Activated CD8-positive, alpha-beta T cell treated with anti-CD3 and anti-CD28 coated beads, Interleukin-2, amount 10 ng/mL, durations not matched to agents 7 days and 5 days (primary cell): ENCODE measurements around the gene CFAP52. TPM values are rescaled to one million over a fixed set of nuclear protein-coding genes. Genes with fewer than 3 reads are reported as not detected.

Experiments
- ATAC-seq: fragments of 150-1000 bp; cut with Tn5 transposase; one replicate; pipeline ENCODE4 v1.10.0; 2021; ENCODE audit warnings: moderate library complexity
- CTCF ChIA-PET: fragments of 350-600 bp; sonication (Branson Sonifier 250); formaldehyde crosslinking; loops from one replicate; lab custom pipeline; 2021; ENCODE audit warnings: antibody characterized with exemption; lab: Charles Lee
- POLR2A ChIA-PET: fragments of 350-600 bp; sonication (Branson Sonifier 250); formaldehyde crosslinking; loops from one replicate; lab custom pipeline; 2021; ENCODE audit warnings: antibody characterized with exemption; lab: Charles Lee
- DNase-seq: peaks from one replicate; pipeline ENCODE4 v3.0.0-alpha.2; 2020
- H3K27ac Mint-ChIP-seq: one replicate; pipeline ENCODE4 v1.8.0; 2021; ENCODE audit warnings: mild to moderate bottlenecking, mixed read lengths
- H3K27me3 Mint-ChIP-seq: one replicate; pipeline ENCODE4 v1.8.0; 2021; ENCODE audit warnings: low read depth, mixed read lengths
- H3K36me3 Mint-ChIP-seq: one replicate; pipeline ENCODE4 v1.8.0; 2021; ENCODE audit warnings: low read depth, mixed read lengths
- H3K4me1 Mint-ChIP-seq: one replicate; pipeline ENCODE4 v1.8.0; 2021; ENCODE audit warnings: low read depth, mixed read lengths
- H3K4me3 Mint-ChIP-seq: one replicate; pipeline ENCODE4 v1.8.0; 2021; ENCODE audit warnings: mild to moderate bottlenecking, mixed read lengths
- H3K9me3 Mint-ChIP-seq: one replicate; pipeline ENCODE4 v1.8.0; 2022; ENCODE audit warnings: mixed read lengths; ENCODE audit not compliant: insufficient read depth
- total RNA-seq, 2 experiments: library from RNA; stranded (reverse); gene quantifications; one replicate each; pipeline ENCODE4 v1.2.3, GENCODE V29; 2021

CFAP52 gene, protein sequence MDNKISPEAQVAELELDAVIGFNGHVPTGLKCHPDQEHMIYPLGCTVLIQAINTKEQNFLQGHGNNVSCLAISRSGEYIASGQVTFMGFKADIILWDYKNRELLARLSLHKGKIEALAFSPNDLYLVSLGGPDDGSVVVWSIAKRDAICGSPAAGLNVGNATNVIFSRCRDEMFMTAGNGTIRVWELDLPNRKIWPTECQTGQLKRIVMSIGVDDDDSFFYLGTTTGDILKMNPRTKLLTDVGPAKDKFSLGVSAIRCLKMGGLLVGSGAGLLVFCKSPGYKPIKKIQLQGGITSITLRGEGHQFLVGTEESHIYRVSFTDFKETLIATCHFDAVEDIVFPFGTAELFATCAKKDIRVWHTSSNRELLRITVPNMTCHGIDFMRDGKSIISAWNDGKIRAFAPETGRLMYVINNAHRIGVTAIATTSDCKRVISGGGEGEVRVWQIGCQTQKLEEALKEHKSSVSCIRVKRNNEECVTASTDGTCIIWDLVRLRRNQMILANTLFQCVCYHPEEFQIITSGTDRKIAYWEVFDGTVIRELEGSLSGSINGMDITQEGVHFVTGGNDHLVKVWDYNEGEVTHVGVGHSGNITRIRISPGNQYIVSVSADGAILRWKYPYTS
- total RNA-seq = not detected

DNA sequence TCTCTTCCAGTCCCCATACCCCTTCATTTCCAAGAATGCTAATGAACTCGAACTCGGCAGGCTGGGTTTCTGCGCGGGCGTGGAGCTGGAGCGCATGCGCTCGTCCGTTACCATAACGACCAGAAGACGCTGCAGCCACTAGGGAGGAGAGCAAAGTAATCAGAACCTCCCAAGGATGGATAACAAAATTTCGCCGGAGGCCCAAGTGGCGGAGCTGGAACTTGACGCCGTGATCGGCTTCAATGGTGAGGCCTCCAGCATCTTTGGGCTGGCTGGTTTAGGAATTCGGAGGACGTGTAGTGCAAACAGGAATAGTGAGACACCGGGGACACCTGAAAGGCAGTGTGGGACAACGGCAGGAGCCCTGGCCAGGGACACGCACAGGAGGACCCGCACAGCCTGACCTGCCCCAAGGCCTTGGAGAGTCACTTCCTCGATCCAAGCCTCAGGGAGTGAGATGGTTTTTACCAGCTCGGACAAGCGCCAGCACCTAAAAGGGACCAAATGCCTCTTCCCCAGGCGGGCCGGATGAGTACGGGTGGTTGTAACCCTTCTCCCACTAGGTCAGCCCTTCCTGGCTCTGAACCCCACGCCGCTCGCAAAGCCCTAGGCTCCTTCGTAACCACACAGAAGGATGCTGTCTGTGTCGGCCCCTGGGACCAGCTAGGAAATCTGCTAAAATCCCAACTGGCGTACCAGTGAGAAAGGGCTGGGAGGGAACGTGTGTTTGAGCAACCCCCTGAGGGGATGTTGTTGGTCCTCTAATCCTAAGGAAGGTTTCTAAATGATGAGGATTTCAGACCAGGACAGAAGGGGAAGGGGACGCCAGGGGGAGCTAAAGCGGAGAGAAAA, at the start of gene CFAP52:
TSS of gene CFAP52 (plus strand) at position 122 of the 852 bp plus-strand sequence. CDS start at position 176, 54 bp downstream.
- no peaks in the 10 kb centered on the region for H3K9me3 Mint-ChIP-seq
- H3K36me3 Mint-ChIP-seq = no peaks in the 10 kb centered on the region
- CTCF ChIA-PET = interaction anchor here (0.7 to 4.3 kb wide), 18 partner anchors 11 to 192 kb away, joined by 3 to 25 read pairs (median 5); no protein-coding TSS in a partner anchor
- H3K4me3 Mint-ChIP-seq = peak within 1 kb of the TSS; percentile 96
- H3K4me1 Mint-ChIP-seq = peaks cover 25% of the 10 kb centered on the region
- peak; percentile 79 for DNase-seq
- POLR2A ChIA-PET = interaction anchor here (0.5 kb wide), 1 partner anchor 14 kb away, joined by 3 read pairs; no protein-coding TSS in a partner anchor
- H3K27me3 Mint-ChIP-seq = no peaks in the 10 kb centered on the region
- H3K27ac Mint-ChIP-seq = peak within 1 kb of the TSS; percentile 89
- peak; percentile 67 for ATAC-seq

DNA sequence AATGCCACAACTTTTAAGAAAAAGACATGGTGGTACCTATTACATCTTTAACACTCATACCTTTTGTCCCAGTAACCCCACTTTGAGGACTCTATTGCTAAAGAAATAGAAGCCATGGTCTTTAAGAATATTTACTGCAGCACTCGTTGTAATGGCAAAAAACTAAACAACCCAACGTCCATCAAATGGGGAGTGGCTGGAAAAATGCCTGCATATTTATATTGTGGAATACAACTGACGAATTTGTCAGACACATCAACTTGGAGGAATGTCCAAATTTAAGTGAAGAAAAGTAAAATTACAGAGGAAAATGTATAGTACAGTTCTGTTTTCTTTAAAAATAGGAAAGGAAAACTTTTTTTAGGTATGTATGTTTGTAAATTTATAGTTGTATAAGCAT, 48.7 kb upstream of the CFAP52 start:
- H3K27me3 Mint-ChIP-seq = no peaks in the 10 kb centered on the region
- no peaks in the 10 kb centered on the region for H3K9me3 Mint-ChIP-seq
- DNase-seq (no peak), ATAC-seq (no peak)
- peaks cover 6% of the 10 kb centered on the region for H3K4me1 Mint-ChIP-seq
- ChIA-PET CTCF (interaction anchor here (1.0 kb wide), 1 partner anchor 7 kb away, joined by 3 read pairs; no protein-coding TSS in a partner anchor), POLR2A (no interaction called here)
- H3K36me3 Mint-ChIP-seq = no peaks in the 10 kb centered on the region
- H3K4me3 Mint-ChIP-seq = no peak overlapping the region
- H3K27ac Mint-ChIP-seq = no peak overlapping the region

DNA sequence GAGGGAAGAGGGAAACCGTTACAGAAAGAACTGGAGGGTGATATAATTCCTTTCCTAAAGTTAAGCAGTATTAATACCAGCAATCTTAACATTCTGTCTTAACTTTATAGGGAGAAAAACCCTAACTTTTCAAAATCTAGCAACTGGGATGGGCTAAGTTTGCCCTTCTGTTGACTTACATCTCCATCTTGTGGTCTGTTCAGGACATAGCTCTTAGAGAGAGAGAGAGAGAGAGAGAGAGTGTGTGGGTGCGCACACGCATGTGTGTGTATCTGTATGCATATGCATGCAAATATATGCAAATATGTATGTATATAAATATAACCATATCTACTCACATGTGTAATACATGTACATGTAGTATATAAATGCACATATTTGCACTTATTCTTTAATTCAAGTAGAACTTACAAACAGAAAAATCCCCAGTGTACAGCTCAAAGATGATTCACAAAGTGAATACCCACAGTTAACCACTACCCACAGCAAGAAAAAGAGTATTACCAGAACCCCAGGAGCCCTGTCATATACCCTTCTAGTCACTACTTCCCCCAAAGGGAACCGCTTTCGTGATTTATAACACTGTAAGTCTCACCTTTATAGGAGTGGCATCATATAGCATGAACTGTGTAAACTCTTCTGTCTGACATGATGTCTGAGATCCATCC, 47.3 kb upstream of the CFAP52 start:
- H3K27ac Mint-ChIP-seq = no peak overlapping the region
- ATAC-seq (no peak), DNase-seq (no peak)
- CTCF ChIA-PET = interaction anchor here (0.8 to 1.0 kb wide), 2 partner anchors 15 to 127 kb away, joined by 3 read pairs; no protein-coding TSS in a partner anchor
- no peak overlapping the region for H3K4me3 Mint-ChIP-seq
- H3K4me1 Mint-ChIP-seq = peaks cover 6% of the 10 kb centered on the region
- H3K9me3 Mint-ChIP-seq = no peaks in the 10 kb centered on the region
- no peaks in the 10 kb centered on the region for H3K36me3 Mint-ChIP-seq
- POLR2A ChIA-PET = no interaction called here
- H3K27me3 Mint-ChIP-seq = no peaks in the 10 kb centered on the region

DNA sequence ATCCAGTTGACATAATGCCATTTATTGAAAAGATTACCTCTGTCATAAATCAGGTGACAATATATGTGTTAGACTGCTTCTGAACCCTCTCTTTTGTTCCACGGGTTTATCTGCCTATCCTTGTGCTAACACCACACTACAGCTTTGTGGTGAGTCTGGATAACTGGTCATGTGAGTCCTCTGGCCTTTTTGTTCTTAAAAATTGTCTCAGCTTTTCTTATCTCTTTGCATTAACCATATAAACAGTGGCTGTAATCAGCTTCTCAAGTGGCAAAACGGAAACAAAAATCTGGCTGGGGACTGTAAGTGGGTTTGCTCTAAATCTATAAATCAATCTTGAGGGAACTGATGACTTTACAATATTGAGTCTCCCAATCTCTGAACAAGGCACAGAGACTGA, 45.4 kb upstream of the CFAP52 start:
- Mint-ChIP-seq H3K4me3 (no peak overlapping the region), H3K27ac (no peak overlapping the region), H3K36me3 (no peaks in the 10 kb centered on the region), H3K4me1 (peaks cover 6% of the 10 kb centered on the region), H3K27me3 (no peaks in the 10 kb centered on the region), H3K9me3 (no peaks in the 10 kb centered on the region)
- ChIA-PET CTCF (interaction anchor here (1.2 to 2.1 kb wide), 2 partner anchors 9 to 533 kb away, joined by 3 to 5 read pairs; no protein-coding TSS in a partner anchor), POLR2A (no interaction called here)
- DNase-seq (no peak), ATAC-seq (no peak)

DNA sequence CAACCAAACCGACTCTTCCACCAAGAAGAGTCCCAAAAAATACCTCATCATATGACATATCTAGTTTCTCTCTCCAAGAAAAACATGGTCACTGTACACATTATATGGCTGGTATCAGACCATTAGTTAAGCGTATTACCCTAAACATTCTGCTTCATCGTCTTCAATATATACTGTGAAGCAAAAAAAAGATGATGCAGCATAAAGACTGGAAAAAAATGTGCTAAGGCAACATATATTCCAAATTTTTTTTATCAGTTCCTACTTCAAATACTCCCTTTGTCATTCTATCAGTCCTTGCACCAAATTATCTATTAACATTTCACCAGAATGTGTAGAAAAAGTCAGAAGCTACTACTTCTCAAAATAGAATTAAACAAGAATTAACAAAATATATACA, 43.7 kb upstream of the CFAP52 start:
- POLR2A ChIA-PET = no interaction called here
- Mint-ChIP-seq H3K4me3 (no peak overlapping the region), H3K4me1 (peaks cover 6% of the 10 kb centered on the region), H3K27ac (no peak overlapping the region), H3K36me3 (no peaks in the 10 kb centered on the region), H3K27me3 (no peaks in the 10 kb centered on the region), H3K9me3 (no peaks in the 10 kb centered on the region)
- no peak for ATAC-seq
- CTCF ChIA-PET = no interaction called here
- DNase-seq = no peak

DNA sequence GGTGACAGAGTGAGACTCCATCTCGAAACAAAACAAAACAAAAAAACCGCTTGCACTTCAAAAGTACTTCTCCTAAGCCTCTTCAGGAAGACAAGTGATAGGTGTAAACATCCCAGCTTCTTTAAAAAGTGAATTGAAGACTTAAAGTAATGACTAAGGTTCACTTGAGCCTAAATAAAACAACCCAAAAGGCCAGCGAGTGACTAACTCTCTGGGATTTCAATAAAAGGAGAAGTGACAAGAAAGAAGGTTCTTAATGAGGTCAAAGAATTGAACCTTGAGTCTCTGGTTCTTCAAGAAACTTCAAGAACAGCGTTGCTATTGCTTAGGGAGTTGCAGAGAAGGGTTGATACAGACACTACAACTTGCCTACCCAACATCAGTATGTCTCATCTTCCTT, 43.0 kb upstream of the CFAP52 start:
- H3K27me3 Mint-ChIP-seq = no peaks in the 10 kb centered on the region
- no peak for DNase-seq
- POLR2A ChIA-PET = no interaction called here
- H3K9me3 Mint-ChIP-seq = no peaks in the 10 kb centered on the region
- no peak overlapping the region for H3K27ac Mint-ChIP-seq
- H3K36me3 Mint-ChIP-seq = no peaks in the 10 kb centered on the region
- CTCF ChIA-PET = no interaction called here
- no peak overlapping the region for H3K4me3 Mint-ChIP-seq
- peaks cover 6% of the 10 kb centered on the region for H3K4me1 Mint-ChIP-seq
- no peak for ATAC-seq

DNA sequence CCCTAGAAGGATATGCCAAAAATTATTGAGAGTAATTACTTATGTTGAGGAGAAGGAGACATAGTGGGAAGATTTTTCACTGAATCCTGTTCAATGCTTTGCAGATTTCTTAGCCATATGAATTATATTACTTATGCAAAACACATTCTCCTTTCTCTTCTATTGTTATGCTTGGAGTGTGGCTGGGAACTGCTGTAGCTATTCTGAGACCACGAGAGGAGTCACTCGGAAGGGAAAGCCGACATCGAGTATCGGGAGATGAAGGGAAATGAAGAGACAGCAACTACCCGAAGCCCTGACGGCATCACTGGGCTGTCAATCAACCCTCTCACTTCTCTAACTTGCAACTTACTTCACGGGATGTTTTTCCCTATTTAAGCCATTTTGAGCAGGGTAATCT, 40.4 kb upstream of the CFAP52 start:
- peaks cover 9% of the 10 kb centered on the region for H3K36me3 Mint-ChIP-seq
- DNase-seq = no peak
- no peak overlapping the region for H3K27ac Mint-ChIP-seq
- H3K4me1 Mint-ChIP-seq = no peaks in the 10 kb centered on the region
- no peak overlapping the region for H3K4me3 Mint-ChIP-seq
- no peak for ATAC-seq
- H3K27me3 Mint-ChIP-seq = no peaks in the 10 kb centered on the region
- CTCF ChIA-PET = no interaction called here
- H3K9me3 Mint-ChIP-seq = no peaks in the 10 kb centered on the region
- POLR2A ChIA-PET = no interaction called here

DNA sequence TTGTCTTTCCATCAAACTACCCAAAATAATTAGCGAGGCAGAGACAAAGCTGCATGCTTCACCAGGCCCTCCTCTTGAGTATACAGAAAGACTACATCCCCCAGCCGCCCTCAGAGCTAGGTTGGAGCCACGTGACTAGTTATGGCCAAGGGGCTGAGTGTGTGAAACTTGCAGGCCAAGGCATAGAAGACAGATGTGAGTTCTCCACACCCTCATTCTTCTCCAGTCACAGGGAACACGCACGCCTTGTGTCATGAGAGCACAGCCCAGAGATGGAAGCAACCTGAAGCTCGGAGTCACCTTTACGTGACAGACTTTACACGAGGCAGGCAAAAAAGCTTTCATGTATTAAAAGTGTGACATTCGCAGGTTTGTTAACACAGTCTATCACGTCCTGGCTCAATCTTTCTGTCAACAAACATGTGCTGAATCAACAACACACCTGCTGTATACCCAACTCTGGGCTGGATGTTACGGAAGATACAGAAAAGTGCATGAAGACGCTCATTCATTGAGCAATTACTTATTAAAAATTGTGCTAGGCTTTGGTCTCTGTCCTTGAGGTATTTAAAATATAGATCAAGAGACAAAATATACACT, 39.2 kb upstream of the CFAP52 start:
- no peak overlapping the region for H3K27ac Mint-ChIP-seq
- no peak overlapping the region for H3K4me3 Mint-ChIP-seq
- no peak for DNase-seq
- no peaks in the 10 kb centered on the region for H3K27me3 Mint-ChIP-seq
- ChIA-PET POLR2A (no interaction called here), CTCF (no interaction called here)
- no peaks in the 10 kb centered on the region for H3K4me1 Mint-ChIP-seq
- peaks cover 10% of the 10 kb centered on the region for H3K36me3 Mint-ChIP-seq
- ATAC-seq = no peak
- H3K9me3 Mint-ChIP-seq = no peaks in the 10 kb centered on the region

DNA sequence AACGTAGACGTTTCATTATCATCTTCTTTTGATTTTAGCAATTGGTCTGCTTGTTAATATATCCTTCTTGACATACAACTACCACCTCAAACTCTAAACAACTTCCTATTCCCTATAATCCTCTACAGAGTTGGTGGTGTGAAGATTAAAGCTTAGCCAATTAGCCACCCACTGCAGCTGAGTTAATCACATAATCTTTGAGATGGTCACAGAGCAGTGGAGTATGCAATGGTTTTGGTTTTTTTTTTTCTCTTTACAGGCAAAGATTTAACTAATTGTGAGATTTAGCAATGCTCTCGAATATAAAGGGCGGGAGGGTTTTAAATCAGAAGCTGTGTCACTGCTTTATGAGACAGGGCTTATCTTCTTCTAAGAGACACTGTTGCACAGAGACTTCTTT, 37.8 kb upstream of the CFAP52 start:
- ChIA-PET CTCF (no interaction called here), POLR2A (no interaction called here)
- no peak for ATAC-seq

DNA sequence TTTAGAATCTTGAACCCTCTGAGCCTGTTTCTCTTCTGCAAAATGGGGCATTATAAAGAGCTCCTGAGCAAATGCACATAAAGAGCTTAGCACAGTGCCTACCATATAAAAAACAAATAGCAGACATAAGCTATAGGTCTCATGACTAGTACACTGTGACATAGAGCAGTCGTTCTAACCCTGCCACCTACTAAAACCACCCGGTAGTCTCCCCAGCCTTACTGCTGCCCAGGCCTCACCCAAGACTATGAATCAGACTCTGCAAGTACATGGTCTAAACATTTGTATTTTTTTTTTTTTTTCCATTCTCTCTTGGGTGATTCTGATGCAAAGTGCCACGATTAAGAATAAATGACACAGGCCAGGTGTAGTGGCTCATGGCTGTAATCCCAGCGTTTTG, 34.7 kb upstream of the CFAP52 start:
- ChIA-PET POLR2A (no interaction called here), CTCF (no interaction called here)
- Mint-ChIP-seq H3K9me3 (no peaks in the 10 kb centered on the region), H3K27ac (no peak overlapping the region), H3K27me3 (no peaks in the 10 kb centered on the region), H3K4me3 (no peak overlapping the region), H3K4me1 (no peaks in the 10 kb centered on the region), H3K36me3 (peaks cover 12% of the 10 kb centered on the region)
- ATAC-seq (no peak), DNase-seq (no peak)

More for the DNA sequence above, 37.8 kb upstream of the CFAP52 start:
- Mint-ChIP-seq H3K9me3 (no peaks in the 10 kb centered on the region), H3K4me3 (no peak overlapping the region), H3K27ac (no peak overlapping the region), H3K27me3 (no peaks in the 10 kb centered on the region), H3K4me1 (no peaks in the 10 kb centered on the region), H3K36me3 (peaks cover 10% of the 10 kb centered on the region)
- no peak for DNase-seq

DNA sequence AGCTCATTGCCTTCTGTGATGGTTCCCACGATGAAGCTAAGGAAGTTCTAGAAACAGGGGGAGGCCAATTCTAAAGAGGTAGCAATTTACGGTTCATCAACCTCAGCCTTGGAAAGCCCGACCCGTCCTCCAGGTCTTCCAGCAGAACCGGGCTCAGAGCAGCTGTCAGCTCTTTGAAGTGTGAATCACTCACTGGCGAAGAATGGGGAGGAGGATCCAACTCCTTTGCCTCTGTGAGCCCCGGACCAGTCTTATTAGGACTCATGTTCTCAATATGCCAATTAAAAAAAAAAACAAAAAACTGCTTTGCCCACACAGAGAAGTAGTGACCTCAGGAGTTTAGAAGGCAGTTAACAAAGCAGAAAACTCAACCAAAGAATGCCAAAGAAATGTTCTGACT, 32.2 kb upstream of the CFAP52 start:
- DNase-seq = no peak
- ChIA-PET CTCF (interaction anchor here (1.2 to 2.0 kb wide), 2 partner anchors 12 to 33 kb away, joined by 3 to 5 read pairs; partner anchors contain the start of gene CFAP52), POLR2A (no interaction called here)
- H3K27ac Mint-ChIP-seq = no peak overlapping the region
- no peaks in the 10 kb centered on the region for H3K27me3 Mint-ChIP-seq
- H3K4me1 Mint-ChIP-seq = no peaks in the 10 kb centered on the region
- no peak overlapping the region for H3K4me3 Mint-ChIP-seq
- no peaks in the 10 kb centered on the region for H3K9me3 Mint-ChIP-seq
- ATAC-seq = no peak
- H3K36me3 Mint-ChIP-seq = peaks cover 12% of the 10 kb centered on the region
